Adrenal gland (tissue), 12 donors: Measurements from ENCODE around the gene RMDN3. TPM values are rescaled to one million over a fixed set of nuclear protein-coding genes. Genes with fewer than 3 reads are reported as not detected.

Experiments
- DNase-seq, 7 donors: peaks; one replicate each; pipeline ENCODE4 v3.0.0-alpha.2; 2019 to 2020
- H3K27ac ChIP-seq, 5 donors: fragments of 200-600 bp; sonication (generic) in 4 of 5; 1 replicate in 3 of 5; 2 replicates in 2 of 5; pipeline versions ENCODE4 v1.5.1 to v1.8.0; 2016 to 2020; ENCODE audit warnings: mild to moderate bottlenecking in 1 of 5
- H3K27me3 ChIP-seq: fragments of 200-600 bp; 2 replicates; pipeline ENCODE4 v1.8.0; 2021
- H3K36me3 ChIP-seq, 2 donors: fragments of 200-600 bp; replicated peaks in 1 of 2; 1 replicate in 1 of 2; 2 replicates in 1 of 2; pipeline versions ENCODE4 v1.5.1 to v1.8.0; 2018 to 2022
- H3K4me1 ChIP-seq, 2 donors: fragments of 200-600 bp; replicated peaks in 1 of 2; 1 replicate in 1 of 2; 2 replicates in 1 of 2; pipeline versions ENCODE4 v1.5.1 to v1.8.0; 2018 to 2021
- H3K4me3 ChIP-seq, 4 donors: fragments of 200-600 bp; sonication (generic) in 3 of 4; one replicate each; pipeline ENCODE4 v1.5.1; 2016 to 2018
- H3K9me3 ChIP-seq, 3 donors: fragments of 200-600 bp; sonication (generic) in 1 of 3; replicated peaks in 1 of 3; 1 replicate in 2 of 3; 2 replicates in 1 of 3; pipeline versions ENCODE4 v1.5.1 to v1.8.0; 2016 to 2021
- POLR2A ChIP-seq, 2 donors: fragments of 450-650 bp; IDR thresholded peaks; one replicate each; pipeline ENCODE4 v1.6.1; 2017; ENCODE audit warnings: antibody characterized with exemption in 2 of 2, mild to moderate bottlenecking in 2 of 2, moderate library complexity in 1 of 2
- WGBS, 4 donors: extraction: QIAGEN DNeasy Blood & Tissue Kit in 2 of 4; methylation state at CpG; one replicate each; pipeline versions ENCODE4 v1.1.5 to v1.1.7; 2013 to 2017; 5-methylcytosine and 5-hydroxymethylcytosine counted together
- intact Hi-C, 2 donors: fragments of 100-400 bp; cut with DNase I; formaldehyde crosslinking; loops; one replicate each; pipeline versions ENCODE4 v1.14.1 to v1.15.0; 2022 to 2023
- polyA plus RNA-seq, 3 donors: library from polyadenylated mRNA; stranded (reverse); fragments of 200-250 nt in 2 of 3; fragments of 350-450 nt in 1 of 3; fragmentation: Illumina TruSeq in 1 of 3; extraction: RNeasy Lipid Tissue Mini Kit (QIAGEN cat#74804) in 1 of 3; gene quantifications; one replicate each; pipeline ENCODE4 v1.2.3, GENCODE V29; 2013 to 2014
- total RNA-seq, 9 donors: library from RNA; depleted of rRNA in 4 of 9; stranded (reverse); fragments of >200 nt in 4 of 9; fragments of 120-200 nt in 1 of 9; fragmentation: NEBNext Ultra II Directional in 1 of 9; extraction: Animal tissue kit (Norgen Biotek cat#: 25700) in 1 of 9; gene quantifications; one replicate each; pipeline versions ENCODE4 v1.1.0 to v1.2.4, GENCODE V29; 2013 to 2023
- TF ChIP-seq, protein P1 (sequence below), 6 experiments: fragments of 450-650 bp in 4 of 6; fragments of 200-600 bp in 2 of 6; sonication (generic) in 1 of 6; IDR thresholded peaks; 1 replicate in 5 of 6; 2 replicates in 1 of 6; pipeline versions ENCODE4 v1.5.1 to v1.8.0; 2016 to 2021; ENCODE audit warnings: antibody characterized with exemption in 6 of 6, mild to moderate bottlenecking in 2 of 6, moderate library complexity in 1 of 6
- donor health status: healthy with polysubstance abuse.
- donor health status: Bipolar disorder and iron deficiency.
- donor health status: DM: yes; HTN: yes; CAD: no.
- donor health status: DM: no; HTN: no; CAD: no.
- donor health status: DM: no; HTN: no; CAD: no.
- donor health status: DM: yes; HTN: yes; CAD: no.

RMDN3 gene
- total and polyA plus RNA-seq, 12 donors = 19.2 to 50.1 (median 32.5) TPM

DNA sequence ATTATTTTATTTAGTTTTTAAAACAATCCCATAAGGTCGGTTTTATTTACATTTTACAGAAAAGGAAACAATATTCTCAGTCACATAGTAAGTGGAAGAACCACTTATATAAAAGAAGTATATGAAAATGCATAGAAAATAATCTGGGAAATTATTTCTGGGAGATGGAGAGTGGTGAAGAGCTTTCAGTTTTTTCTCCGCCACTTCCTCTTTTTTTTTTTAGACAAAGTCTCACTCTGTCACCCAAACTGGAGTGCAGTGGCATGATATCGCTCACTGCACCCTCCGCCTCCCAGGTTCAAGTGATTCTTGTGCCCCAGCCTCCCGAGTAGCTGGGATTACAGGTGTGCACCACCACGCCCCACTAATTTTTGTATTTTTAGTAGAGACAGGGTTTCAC is 38.9 kb downstream of the RMDN3 start:
- DNase-seq = no peak
- H3K27ac ChIP-seq = no peak overlapping the region
- H3K36me3 ChIP-seq = no peaks in the 10 kb centered on the region
- no peak for TF ChIP-seq POLR2A (IDR thresholded peaks at IDR 0.05)
- TF ChIP-seq, protein P1, sequence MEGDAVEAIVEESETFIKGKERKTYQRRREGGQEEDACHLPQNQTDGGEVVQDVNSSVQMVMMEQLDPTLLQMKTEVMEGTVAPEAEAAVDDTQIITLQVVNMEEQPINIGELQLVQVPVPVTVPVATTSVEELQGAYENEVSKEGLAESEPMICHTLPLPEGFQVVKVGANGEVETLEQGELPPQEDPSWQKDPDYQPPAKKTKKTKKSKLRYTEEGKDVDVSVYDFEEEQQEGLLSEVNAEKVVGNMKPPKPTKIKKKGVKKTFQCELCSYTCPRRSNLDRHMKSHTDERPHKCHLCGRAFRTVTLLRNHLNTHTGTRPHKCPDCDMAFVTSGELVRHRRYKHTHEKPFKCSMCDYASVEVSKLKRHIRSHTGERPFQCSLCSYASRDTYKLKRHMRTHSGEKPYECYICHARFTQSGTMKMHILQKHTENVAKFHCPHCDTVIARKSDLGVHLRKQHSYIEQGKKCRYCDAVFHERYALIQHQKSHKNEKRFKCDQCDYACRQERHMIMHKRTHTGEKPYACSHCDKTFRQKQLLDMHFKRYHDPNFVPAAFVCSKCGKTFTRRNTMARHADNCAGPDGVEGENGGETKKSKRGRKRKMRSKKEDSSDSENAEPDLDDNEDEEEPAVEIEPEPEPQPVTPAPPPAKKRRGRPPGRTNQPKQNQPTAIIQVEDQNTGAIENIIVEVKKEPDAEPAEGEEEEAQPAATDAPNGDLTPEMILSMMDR (IDR thresholded peaks at IDR 0.05) = no peak
- 86 to 98% (median 93%) methylated on average over 6 of the region's 6 CpGs for WGBS, 4 donors
- no peaks in the 10 kb centered on the region for H3K9me3 ChIP-seq
- no peaks in the 10 kb centered on the region for H3K27me3 ChIP-seq
- intact Hi-C loops = no loop called here
- no peaks in the 10 kb centered on the region for H3K4me1 ChIP-seq
- H3K4me3 ChIP-seq = no peak overlapping the region

DNA sequence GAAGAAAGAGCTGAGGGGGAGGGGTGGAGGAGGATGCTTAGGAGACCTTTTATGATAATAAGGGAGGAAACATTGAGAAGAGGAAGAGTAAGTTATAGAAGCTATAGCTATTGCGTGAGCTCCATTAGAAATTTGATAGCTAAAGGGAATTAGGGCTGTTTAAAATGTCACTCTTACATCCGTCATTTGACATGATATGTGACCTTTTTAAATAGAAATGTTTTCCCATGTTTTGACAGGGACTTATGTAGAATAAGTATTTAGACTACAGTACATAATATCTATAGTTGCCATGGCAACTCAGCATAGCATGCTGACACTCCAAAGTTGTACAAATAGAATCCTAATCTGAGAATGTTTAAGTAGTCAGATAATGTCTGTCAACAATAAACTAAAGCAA is 40.9 kb downstream of the RMDN3 start:
- 48 to 88% (median 63%) methylated on average over 2 of the region's 2 CpGs for WGBS, 4 donors
- no peaks in the 10 kb centered on the region for H3K9me3 ChIP-seq

DNA sequence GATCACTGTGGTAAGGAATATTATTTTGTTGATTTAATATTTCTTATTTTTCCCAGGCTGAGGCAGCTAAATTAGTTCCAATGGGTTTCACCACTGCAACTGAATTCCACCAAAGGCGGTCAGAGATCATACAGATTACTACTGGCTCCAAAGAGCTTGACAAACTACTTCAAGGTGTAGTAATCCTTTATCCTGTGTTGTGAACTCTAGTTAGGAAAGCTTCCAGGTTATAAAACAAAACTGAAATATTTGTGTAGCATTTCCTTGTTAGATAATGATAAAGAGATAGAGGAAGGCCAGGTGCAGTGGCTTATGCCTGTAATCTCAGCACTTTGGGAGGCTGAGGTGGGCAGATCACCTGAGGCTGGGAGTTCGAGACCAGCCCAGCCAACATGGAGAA is 48.9 kb downstream of the RMDN3 start:
- WGBS, 4 donors = 96 to 100% (median 96%) methylated on average over 2 of the region's 2 CpGs
- intact Hi-C loops = no loop called here
- no peaks in the 10 kb centered on the region for H3K27me3 ChIP-seq

More for the DNA sequence above, 40.9 kb downstream of the RMDN3 start:
- Histone ChIP-seq H3K4me1 (no peaks in the 10 kb centered on the region), H3K27me3 (no peaks in the 10 kb centered on the region), H3K36me3 (no peaks in the 10 kb centered on the region), H3K4me3 (no peak overlapping the region), H3K27ac (no peak overlapping the region)
- TF ChIP-seq POLR2A (IDR thresholded peaks at IDR 0.05) = no peak
- TF ChIP-seq, protein P1 (IDR thresholded peaks at IDR 0.05) = no peak
- no peak for DNase-seq
- intact Hi-C loops = no loop called here

DNA sequence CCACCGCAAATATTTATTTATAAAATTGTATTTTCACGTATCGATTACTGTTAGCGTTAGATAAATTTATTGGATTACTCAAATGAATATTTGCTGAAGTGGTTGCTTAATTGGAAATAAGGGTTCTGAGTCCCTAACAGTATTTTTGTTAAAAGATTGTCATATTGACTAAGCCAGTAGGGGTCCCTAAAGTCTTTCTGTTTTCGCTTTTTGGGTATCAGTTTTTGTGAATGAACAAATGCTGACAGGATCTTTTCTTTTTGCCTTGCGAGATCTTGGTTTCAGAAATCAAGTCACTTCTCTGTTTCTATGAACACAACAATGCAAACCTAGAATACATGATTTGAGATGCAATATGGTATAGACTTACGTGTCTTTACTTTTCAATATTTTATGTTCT is 53.0 kb downstream of the RMDN3 start:
- intact Hi-C loops = no loop called here
- DNase-seq = no peak
- Histone ChIP-seq H3K27me3 (no peaks in the 10 kb centered on the region), H3K36me3 (no peaks in the 10 kb centered on the region), H3K9me3 (no peaks in the 10 kb centered on the region), H3K4me1 (no peaks in the 10 kb centered on the region), H3K27ac (no peak overlapping the region), H3K4me3 (no peak overlapping the region)
- 88 to 94% (median 92%) methylated on average over 7 of the region's 7 CpGs for WGBS, 4 donors
- no peak for TF ChIP-seq POLR2A (IDR thresholded peaks at IDR 0.05)
- TF ChIP-seq, protein P1 (IDR thresholded peaks at IDR 0.05) = no peak

More for the DNA sequence above, 48.9 kb downstream of the RMDN3 start:
- Histone ChIP-seq H3K4me1 (no peaks in the 10 kb centered on the region), H3K9me3 (no peaks in the 10 kb centered on the region), H3K4me3 (no peak overlapping the region), H3K36me3 (no peaks in the 10 kb centered on the region), H3K27ac (no peak overlapping the region)
- TF ChIP-seq, protein P1 (IDR thresholded peaks at IDR 0.05) = no peak
- TF ChIP-seq POLR2A (IDR thresholded peaks at IDR 0.05) = no peak
- DNase-seq = no peak
